HFF-Myc (cell line): ENCODE measurements around the gene LIN52.

Experiments
- DNase-seq: peaks from one replicate; pipeline ENCODE4 v3.0.0-alpha.2; 2011; ENCODE audit warnings: low read depth; ENCODE audit errors: extremely low read depth
- H3K4me3 ChIP-seq: replicated peaks from 2 replicates; pipeline ENCODE4 v1.5.1; 2011; ENCODE audit warnings: low read depth, mild to moderate bottlenecking, control low read depth, low read length
- CTCF ChIP-seq: IDR thresholded peaks from 2 replicates; pipeline ENCODE4 v1.5.1; 2012; ENCODE audit warnings: mild to moderate bottlenecking, low read depth, low read length, control low read depth; ENCODE audit errors: missing control alignments

Gene LIN52

DNA sequence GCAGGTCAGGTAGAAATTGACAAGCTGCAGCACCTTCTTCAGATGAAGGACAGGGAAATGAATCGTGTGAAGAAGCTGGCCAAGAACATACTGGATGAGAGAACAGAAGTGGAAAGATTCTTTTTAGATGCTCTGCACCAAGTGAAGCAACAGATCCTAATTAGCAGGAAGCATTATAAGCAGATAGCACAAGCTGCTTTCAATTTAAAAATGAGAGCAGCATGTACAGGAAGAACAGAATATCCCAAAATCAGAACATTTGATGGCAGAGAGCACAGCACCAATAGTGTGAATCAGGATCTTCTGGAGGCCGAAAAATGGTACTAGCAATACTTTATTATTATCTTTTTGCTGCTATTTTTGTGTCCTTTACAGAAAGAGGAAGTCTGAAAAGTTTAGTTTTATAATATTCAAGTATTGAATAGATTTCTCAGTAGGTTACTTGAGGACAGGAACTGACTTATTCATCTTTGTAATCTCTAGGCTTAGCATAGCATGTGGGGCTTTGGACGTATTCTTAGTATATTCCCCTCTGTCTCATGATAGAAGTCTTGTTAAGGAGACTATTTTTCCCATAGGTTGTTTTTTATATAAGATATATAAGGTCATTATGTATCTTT is 34.8 kb upstream of the LIN52 start:
- DNase-seq: no peak

GRCh38 chr14:74062809-74063150 is 22.0 kb upstream of the LIN52 start:
- no peak for DNase-seq
- no peak overlapping the region for H3K4me3 ChIP-seq
- no peak for TF ChIP-seq CTCF

More for the DNA sequence above, 34.8 kb upstream of the LIN52 start:
- TF ChIP-seq CTCF: no peak
- H3K4me3 ChIP-seq: no peak overlapping the region

DNA sequence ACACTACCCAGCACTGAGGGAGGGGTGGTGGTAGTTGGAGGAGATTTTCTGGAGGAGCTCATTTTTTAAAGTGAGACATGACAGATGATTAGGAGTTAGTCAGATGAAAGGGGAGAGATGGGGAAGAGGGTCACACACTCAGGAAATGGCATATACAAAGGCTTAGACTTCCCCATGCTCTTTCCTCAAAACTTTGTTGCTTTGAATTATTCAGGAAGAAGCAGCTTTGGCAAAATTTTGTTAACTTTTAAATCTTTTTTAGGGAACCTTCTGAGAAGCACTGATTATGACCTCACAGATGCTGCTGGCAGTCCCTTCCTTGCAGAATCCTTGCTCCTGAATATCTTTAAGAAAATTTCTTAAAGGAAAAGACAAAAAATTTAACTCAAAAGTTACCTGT is 20.3 kb upstream of the LIN52 start:
- DNase-seq: no peak
- no peak for TF ChIP-seq CTCF
- no peak overlapping the region for H3K4me3 ChIP-seq

DNA sequence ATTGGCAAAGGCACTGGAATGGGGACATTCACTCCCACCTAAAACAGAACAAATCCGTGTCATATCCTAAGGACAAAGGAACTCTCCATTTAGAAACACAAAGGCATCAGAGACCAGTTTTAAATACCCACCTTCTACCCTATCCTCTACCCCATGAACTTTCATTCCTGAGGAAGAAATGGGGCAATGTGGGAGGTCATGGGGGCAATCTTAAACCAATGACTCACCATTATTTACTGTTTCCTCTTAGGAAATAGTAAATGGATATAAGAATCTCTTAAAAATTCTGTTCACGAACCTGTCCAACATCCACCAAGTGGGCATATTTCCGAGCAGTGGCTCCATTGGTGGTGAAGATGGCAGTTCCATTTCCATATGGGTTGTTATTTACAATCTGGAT is 19.9 kb upstream of the LIN52 start:
- DNase-seq: no peak
- H3K4me3 ChIP-seq: no peak overlapping the region
- TF ChIP-seq CTCF: no peak

DNA sequence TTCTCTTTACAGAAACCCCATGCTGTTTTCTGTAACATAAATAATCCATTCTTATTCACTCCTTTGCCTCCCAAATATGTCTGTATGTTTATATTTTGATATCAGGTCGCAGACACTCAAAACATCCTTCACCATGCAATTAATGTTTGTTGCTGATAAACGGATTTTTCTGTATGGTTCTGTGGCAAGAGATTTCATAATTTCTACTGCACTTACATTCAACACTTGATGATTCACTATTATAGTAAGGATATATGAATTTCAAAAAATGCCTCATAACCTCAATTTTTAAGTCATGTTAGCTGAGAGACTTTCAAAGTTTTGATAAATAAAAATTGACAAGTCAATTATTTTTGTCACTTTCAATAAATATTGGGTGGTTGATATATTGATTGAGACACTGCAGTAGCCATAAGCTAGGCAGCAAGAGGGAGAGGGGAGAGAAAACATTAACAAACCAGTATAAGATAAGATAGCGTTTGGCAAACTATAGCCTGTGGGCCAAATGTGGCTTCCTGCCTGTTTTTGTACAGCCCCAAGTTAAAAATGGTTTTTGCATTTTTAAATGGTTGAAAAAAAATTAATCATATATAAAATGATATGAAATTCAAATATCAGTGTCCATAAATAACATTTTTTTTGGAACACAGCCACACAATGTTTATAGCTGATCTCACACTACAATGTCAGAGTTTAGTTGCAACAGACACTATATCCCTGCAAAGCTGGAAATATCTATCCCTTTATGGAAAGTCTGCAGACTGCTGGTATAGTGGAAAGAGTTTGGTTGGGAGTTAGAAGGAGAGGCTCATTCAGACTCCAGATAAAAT is 18.8 kb upstream of the LIN52 start:
- no peak for DNase-seq
- no peak for TF ChIP-seq CTCF
- H3K4me3 ChIP-seq: no peak overlapping the region

DNA sequence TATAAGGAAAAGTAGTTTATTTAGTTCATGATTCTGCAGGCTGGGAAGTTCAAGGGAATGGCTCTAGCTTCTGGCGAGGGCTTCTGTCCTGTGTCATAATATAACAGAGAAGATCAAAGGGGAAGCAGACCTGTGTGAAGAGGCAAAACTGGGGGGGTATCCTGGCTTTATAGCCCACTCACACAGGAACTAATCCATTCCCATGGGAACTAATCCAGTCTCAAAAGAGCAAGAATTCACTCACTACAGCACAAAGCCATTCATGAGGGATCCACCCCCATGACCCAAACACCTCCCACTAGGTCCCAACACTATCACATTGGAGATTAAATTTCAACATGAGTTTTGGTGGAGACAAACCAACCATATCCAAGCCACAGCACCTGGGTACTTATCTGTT is 7.4 kb upstream of the LIN52 start:
- no peak overlapping the region for H3K4me3 ChIP-seq
- TF ChIP-seq CTCF: no peak
- DNase-seq: no peak
